ENCODE results near the gene MALAT1.
A peak's percentile ranks its signal among the peaks of the same experiment; 100 is the strongest.

MALAT1 gene

DNA sequence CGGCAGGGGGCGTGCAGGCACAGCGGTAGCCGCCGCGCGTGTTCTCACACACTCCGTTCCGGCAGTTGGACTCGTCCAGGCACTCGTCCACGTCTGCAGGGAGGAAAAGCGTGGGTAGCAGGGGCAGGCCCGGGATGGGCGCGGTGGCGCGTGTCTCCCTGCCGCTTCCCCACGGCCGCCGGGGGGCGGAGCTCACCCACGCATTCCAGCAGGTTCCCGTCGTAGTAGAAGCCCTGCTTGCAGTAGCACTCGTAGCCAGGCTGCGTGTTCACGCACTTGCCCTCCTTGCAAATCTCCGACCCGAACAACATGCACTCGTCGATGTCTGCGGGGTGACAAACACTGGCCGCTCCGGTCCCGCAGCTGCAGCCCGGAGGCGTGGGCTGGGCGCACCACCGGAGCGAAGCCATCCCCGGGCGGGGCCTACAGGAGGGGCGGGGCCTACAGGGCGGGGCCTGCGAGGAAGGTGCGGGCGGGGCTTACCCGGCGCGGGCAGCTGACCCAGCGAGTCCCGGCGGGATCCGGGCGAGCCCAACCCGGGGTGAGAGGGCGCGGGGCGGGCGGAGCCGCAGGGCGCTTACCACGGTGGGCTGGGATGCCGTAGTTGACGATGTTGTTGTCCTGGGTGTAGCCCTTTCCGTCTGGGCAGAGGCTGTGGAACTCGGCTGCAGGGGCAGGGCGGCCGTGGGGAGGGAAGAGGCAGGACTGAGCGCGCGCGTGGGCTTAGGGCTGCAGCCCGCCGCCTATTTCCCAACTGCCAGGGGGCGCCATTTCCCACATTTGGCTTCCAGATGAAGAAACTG lies 41.6 kb downstream of the MALAT1 start:
- peak; percentile 79 for DNase-seq

DNA sequence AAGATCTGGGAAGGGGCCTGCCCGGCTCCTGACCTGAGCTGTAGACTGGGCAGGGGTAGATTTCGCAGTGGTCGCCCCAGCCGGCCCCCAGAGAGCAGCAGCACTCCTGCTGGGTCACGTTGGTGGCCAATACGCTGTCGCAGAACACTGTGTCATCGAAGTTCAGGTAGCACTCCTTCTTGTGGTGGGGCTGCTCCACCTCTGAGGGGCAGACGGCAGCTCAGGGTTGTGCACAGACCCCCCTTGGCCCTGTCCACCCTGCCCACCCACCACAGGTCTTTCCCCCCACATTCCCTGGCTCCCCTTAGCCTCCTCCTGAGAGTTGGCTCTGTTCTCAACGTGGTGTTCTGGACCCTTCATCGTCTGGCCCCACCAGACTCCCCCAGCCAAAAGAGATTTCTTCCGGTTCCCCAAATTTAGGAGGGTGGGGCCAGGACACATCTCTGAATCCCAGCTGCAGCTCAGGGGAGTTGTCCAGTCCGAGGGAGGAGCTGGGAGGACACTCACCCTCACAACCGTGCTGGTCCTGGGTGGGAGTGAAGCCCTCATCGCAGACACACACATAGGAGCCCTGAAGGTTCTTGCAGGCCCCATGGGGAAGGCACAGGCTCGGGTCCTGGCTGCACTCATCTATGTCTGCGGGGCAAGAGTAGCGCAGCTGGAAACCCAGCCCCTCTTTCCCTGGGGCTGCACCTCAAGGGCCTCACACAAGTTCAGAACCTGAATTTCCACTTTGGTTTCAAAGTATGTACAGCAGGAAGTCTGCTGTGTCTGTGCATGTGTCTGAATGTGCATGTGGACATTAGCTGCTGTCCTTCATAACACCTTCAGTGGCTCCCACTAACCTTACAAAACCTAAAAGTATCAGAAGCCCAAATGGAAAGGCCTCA lies 42.5 kb downstream of the MALAT1 start:
- no peak for DNase-seq

DNA sequence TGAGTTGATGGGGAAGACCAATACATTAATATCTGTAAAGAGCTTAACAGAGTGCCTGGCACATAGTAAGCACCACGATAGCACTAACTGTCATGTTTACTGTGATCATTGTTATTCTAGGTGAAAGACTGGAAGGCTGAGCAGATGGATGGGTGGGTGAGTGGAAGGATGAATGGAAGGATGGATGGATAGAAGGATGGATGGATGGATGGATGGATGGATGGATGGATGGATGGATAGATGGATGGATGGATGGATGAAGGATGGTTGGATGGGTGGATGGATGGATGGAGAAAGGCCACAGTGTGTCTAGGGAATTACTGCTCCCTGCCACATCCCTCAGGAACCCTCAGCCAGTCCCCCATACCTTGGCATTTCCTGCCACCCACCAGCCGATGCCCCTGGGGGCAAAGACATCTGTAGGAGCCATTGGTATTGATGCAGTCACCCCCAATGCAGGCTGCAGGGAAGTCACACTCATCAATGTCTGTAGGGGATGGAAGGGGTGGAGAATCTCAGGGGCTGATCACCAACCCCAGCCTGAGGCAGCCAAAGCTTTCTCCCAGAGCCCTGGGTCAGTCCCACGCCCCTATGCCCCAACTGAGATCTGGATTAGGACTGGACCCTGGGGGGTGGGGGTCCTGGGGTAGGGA lies 44.0 kb downstream of the MALAT1 start:
- no peak for DNase-seq

DNA sequence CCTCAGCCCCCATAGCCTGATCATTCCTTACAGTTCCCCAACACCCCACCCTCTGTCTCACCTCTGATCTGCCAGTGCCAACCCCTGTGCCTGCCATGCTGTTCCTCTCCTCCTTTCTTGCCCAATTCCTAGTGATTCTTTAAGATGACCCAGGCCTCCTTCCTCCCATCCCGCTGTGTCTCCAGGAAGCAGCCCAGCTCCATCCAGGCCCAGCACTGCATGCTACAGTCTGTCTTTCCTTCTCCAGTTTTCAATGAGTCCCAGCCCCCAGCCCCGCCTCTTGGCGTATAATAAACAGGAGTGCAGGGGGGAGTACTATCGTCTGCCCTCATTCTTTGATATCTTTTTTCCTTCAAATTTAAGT lies 47.0 kb downstream of the MALAT1 start:
- no peak for DNase-seq

DNA sequence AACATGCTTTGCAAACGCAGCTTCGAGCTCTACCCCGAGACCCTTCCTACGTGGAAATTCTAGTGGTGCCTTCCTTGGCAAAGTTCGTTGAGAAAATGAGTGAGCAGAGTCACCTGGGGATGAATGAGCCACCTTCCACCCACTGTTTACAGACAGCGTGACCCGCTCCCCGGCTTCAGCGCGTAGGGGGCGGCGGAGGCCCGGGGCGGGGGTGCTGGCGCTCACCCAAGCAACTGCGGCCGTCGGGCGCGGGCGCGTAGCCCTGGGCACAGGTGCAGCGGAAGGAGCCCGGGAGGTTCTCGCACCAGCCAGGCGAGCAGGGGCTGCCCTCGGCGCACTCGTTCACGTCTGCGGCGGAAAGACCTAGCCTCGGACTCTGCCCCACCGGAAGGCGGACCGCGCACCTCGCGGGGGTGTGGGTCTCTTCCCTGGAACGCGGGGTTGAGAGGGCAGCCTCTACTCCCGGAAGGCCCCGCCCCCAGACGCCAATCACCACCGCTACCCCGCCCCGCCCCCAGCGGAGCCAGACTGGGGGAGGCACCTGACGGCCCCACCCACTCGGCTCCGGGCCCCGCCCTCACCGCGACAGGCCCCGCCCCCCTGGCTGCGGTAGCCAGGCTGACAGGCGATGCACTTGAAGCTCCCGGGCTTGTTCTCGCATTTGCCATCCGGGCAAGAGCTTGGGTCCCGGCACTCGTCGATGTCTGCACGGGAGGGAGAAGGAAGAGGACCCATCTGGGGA lies 47.5 kb downstream of the MALAT1 start:
- peak; percentile 99 for DNase-seq

DNA sequence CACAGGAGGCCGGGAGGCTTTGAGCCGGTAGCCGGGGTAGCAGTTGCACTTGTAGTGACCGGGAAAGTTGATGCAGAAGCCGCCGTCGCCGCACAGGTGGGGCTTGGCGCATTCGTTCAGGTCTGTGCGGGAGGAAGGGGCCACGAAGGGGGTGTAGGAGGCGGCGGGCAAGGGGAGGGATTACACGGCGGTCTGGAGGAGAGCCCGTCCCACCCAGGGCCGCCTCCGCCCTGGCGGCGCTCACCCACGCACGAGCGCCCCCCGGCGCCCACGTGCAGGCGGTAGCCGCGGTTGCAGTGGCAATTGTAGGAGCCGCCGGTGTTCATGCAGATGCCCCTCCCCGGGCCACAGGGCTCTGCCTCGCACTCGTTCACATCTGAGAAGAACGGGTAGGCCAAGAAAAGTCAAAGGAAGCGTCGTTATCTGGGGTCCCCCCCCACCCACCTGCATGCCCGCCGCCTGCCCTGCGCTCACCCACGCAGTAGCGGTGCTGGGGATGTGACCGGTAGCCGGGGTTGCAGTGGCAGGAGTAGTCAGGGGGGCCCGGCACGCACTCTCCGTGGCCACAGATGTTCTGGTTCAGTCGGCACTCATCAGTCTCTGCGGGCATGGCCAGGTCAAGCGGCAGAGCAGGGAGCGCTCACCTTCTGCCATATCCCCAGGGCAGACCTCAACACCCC lies 48.7 kb downstream of the MALAT1 start:
- DNase-seq = peak; percentile 37

DNA sequence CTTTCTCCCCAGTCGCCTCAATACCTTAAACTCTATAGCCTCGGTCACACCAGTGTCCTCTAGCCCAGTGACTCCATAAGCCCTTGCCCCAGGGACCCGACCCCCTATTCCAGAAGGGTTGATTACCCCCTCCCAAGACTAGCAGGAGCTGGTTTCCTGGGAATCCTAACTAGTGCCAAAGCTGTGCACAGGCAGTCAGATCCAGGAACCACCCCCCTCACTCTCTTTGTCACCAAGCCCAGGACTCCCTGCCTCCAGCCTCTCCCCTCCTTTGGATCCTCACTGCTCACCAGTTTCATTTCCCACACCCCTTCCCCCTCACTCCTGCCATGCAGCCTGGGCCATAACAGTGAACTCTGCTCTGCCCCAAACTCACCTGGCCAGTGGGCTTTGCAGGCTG lies 49.5 kb downstream of the MALAT1 start:
- no peak for DNase-seq

DNA sequence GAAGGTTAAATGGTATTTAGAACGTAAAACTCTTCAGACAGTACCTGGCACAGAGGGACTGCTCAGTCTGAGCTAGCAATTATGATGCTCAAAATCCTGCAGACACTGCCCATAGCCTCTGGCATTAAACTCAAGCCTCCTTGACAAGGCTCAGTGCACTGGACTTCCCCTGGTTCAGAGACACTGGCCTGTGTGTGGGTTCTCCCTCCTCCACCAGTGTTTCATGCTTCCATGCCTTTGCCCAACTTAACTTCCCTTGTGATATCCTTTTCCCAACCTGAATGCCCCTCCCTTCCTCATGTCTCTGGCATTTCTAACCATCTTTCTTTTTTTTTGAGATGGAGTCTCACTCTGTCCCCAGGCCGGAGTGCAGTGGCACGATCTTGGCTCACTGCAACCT lies 50.3 kb downstream of the MALAT1 start:
- no peak for DNase-seq

DNA sequence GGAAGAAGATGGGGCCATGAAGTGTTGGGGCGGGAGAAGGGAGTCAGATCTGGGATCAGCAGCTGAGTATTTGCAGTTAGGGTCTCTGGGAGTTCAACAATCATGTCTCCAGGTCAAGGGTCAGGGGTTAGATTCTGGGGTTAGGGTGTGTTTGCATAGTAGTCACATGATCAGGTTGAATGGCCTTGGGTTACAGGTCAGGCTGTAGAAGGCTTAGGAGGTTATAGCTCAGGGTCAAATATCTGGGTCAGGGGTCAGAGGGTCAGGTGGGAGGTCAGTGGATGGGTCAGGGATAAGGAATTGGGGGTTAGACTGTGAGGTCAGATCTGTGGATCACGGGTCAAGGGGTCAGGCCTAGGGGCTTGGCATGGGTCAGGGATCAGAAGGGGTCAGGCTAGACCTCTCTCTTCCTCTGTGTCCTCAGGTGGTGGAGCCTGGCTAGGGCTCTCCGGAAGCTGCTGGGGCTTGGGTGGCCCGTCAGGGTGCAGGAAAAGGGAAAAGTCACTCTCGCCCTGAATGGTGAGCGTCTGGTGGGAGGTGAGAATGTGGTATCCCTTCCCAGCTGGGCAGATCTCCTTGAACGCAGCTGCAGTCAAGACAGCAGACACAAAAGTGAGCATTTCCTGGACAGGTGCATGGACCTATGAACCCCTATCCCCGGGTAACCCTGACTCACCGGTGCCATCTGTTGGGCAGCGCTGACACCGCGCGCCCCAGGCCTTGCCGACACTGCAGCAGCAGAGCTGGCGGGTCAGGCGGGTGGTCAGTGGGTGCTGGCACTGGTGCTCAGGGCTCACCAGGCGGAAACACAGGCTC lies 52.9 kb downstream of the MALAT1 start:
- DNase-seq = no peak

DNA sequence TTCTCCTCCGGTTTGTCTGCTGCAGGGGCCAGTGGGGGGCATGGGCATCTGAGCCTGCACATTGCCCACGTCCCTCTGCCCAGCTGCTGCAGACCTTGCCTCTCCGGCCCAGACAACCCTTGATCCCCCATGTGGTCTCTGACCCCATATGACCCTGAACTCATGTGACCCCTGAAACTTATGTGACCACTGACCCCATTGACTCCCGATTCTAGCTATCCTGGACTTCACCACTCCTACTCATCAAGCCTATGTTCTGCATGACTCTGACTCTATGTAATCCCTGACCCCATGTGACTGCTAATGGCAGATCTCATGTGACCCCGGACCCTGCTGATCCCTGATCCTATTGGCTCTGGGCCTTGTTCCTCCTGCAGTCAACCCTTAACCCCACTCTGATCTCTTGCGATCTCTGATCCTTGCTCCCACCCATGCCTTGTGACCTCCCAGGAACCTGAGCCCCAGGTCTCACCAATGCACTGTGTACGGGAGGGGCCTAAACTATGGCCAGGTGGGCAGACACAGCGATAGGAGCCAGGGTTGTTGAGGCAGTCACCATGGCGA lies 53.6 kb downstream of the MALAT1 start:
- DNase-seq = no peak

DNA sequence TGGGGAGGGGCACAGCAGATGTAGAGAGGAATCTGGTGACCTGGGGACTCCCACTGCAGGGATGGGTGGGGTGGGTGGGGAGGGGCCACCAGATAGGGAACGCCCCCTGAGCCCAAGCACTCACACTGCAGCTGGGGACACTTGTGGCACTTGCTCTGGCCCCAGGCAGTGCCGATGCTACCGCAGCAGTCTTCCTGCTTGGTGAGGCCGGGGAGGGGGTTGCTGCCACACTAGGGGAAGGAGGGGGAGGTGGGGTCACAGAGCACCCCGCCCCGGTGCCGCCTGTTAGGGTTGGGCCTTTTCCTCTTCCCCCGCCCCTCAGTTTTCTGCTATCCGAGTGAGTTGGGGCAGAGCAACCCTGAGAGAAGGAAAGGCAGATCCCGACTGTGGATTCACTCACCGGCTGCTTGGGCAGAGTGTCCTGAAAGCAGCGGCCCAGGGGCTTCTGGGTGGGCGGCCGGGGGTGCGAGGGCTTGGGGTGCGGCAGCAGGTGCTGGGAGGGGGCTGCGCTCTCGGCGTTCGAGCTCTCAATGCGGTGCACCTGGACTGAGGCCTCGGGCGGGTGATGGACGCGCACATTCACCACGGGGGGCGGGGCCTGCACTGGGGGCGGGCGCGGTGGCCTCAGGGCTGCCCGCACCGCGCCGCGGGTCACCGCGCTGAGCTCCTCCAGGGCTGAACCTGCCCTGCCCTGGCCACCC lies 54.6 kb downstream of the MALAT1 start:
- no peak for DNase-seq

DNA sequence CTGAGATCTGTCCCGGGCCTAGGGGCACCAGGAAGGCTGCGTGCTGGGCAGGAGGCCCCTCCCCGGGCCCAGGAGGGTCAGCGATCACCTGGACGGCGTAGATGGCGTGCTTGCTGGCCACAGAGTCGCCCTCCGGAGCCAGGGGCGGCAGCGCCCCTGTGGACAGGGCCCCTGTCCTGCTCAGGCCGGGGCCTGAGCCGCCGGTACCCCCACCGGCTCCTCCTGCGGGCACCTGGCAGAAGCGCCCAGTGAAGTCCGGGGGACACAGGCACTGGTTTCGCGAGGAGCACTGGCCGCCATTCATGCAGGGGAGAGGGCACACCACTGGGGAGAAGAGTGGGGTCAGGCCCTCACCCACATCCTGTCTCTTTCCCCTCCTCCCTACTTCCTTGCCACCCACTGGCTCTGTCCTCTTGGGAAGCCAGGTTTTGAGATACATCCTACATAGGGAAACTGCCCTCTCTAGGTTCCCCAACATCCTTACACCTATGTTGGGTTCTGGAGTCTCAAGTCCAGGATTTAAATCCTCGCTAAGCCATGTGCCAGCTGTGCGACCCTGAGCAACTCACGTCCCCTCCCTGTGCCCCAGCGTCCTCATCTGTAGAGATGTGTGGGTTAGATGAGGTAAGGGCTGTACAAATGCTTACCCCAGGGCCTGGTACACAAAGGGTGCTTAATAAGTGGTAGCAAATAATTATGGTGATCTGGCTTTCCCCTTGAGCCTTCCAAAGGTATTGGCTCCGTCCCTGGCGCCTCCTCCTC lies 55.4 kb downstream of the MALAT1 start:
- DNase-seq = no peak

DNA sequence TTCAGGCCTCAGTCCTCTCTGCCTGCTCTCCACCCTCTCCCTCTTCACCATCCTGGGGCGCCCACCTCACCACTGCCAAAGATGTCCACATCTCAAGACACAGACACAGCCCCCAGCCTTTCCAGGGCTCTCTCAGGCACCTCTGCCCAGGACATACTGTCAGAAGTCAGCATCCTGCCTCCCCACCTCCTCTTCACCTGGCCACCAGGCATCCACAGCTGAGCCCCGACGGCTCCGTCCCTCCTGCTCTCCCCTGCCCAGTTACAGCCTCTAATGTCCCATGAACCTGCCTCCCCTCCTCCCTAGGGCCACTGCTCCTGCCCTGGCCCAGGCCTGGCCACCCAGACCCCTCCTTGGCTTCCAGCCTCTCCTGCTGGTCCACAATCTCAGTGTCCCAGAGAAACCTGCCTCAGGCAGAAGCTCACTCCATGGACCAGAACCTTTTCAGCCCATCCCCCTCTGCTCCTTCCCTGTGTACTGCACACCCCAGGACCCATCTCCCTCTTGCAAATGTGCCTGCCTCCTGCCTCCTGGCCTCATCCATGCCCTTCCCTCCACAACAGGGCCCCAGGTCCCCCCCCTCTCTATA lies 56.1 kb downstream of the MALAT1 start:
- DNase-seq = no peak

DNA sequence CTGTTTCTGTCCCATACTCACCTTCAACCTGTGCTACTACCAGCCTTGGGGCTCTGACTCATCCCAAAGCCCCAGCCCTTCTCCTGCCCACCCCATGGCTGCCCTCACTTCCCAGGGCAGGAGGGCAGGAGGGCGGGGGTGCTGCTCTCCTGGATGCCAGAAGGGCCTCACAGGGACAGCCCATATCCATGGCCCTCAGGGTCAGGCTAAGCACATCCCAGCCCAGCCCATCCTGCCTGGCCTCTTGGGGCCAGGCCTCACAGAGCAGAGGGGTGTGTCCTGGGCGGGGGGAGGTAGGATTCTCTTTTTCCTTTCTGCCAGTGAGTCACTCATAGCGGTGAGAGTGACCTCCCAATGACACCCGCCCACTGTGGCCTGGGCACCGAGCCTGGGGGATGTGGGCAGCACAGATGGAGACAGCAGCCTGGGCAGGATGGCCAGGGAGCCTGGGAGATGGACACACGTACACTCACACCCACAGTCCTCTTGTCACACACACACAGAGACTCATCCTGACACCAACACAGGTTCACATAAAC lies 56.9 kb downstream of the MALAT1 start:
- DNase-seq = no peak
